Body of pancreas (tissue), 4 donors: ENCODE measurements around the gene NFILZ.

Source experiments
- CTCF ChIP-seq, 7 experiments: fragments of 450-650 bp in 4 of 7; fragments of 200-600 bp in 3 of 7; sonication (generic) in 3 of 7; IDR thresholded peaks; one replicate each; pipeline ENCODE4 v1.5.1; 2016 to 2019; ENCODE audit warnings: antibody characterized with exemption in 7 of 7
- POLR2A ChIP-seq, 3 donors: fragments of 450-650 bp; IDR thresholded peaks; one replicate each; pipeline ENCODE4 v1.6.1; 2016; ENCODE audit warnings: antibody characterized with exemption in 3 of 3, mild to moderate bottlenecking in 2 of 3

GRCh38 chr19:8601796-8602195 is 28.6 kb upstream of the NFILZ start:
- TF ChIP-seq CTCF (IDR thresholded peaks at IDR 0.05) (no peak), POLR2A (IDR thresholded peaks at IDR 0.05) (no peak)
